Measurements from ENCODE around the gene SPATA17.
"Not testable (repeated sequence)": the region's sequence is repeated elsewhere in the genome, so short reads cannot be mapped to it uniquely, and the experiment has no call there.

The SPATA17 gene, protein sequence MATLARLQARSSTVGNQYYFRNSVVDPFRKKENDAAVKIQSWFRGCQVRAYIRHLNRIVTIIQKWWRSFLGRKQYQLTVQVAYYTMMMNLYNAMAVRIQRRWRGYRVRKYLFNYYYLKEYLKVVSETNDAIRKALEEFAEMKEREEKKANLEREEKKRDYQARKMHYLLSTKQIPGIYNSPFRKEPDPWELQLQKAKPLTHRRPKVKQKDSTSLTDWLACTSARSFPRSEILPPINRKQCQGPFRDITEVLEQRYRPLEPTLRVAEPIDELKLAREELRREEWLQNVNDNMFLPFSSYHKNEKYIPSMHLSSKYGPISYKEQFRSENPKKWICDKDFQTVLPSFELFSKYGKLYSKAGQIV

DNA sequence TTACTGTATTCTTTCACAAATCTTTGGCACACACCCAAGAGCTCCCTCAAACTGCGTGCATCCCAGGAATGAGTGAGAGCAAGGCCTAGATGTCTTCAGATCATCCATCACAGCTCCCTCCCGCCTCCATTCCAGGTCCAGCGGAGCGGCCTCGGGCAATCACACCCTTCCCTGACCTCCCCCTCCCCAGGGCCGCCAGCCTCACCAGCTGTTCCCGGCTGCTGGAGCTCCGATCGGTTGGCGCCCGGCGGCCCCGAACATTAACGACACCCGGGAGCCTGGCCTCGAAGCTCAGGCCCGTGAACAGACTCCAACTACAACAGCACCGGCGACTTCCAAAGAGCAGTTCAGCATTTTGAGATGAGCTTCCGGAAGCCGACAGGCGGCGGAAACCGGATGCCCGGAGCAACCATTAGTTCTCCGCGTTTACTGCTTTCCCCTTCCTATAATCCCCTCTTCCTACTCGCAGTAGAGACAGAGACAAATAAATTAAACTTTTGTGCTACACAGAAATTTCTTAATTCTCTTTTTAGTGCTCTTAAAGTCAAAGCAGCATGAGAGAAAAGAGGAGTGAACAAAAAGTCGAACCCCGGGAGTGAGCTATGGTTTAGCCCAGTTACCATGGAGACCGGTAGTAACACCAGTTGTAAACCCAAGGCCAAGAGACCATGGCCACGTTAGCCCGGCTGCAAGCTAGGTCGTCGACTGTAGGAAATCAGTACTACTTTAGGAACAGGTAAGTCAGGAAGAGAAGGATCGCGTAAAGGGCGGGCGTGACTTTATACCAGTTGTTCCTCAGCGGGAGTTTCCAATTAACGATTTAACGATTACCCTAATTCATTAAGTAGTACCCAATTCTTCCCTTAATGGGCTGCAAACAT, at the start of gene SPATA17, which contains the start of gene GPATCH2:
Gene SPATA17 (plus strand): TSS at position 634 of the 881 bp plus-strand sequence. CDS start 35 bp downstream, at position 669.
Gene GPATCH2 (minus strand): TSS at position 380 of the 881 bp plus-strand sequence. CDS start 119 bp downstream, at position 261.
- no peak for DNase-seq

- DNase-seq = not testable (repeated sequence)
Measured at GRCh38 chr1:217584286-217584811, 46.8 kb upstream of the SPATA17 start.

GRCh38 chr1:217585577-217585976, 45.6 kb upstream of the SPATA17 start:
- DNase-seq = no peak

DNA sequence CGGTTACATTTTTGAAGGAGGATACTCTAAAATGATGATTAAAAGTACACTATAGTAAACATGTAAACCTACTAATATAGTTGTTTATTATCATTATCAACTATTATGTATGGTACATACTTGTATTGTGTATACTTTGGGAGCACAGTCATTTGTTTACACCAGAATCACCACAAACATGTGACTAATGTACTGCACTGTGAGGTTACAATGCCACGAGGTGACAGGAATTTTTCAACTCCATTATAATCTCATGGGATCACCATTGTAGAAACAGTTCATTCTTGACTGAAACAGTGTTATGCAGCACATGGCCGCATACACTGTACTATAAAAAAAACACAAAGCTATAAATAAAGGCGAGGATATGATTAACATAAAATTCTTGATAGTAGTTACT, 44.6 kb upstream of the SPATA17 start:
- DNase-seq = no peak

DNA sequence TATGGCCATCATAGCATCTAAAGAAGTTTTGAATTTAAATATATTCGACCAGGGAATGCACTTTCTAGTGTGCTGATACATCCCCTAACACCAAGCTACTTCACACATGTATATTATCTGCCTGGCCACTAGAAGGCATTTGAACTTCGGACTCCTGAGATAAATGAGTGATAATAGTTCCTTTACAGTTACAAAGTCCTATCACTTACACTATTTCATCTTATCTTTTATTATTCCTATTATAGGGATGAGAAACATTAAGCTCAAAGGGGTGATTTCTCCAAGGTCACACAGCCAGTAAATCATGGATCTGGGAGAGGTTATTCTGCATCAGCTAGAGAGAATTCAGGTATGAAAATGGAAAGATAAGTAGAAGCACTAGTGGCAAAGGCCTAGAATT, 40.5 kb upstream of the SPATA17 start:
- DNase-seq = no peak

DNA sequence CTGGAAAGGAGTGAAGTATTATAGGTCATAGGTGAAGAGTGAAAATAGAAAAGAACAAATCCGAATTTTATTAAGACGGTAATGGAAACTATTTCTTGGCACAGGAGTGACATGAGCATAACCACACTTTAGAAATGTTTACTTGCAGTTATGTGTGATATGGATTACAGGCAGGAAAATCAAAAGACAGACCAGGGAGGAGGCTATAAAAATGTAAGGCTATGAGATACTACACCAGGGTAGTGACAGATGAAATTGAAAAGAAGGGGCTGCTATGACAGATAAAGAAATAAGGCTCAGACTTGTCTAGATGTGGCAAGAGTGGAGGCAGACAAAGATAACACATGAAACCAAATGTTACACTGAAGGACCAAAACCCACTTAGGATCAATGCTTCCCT, 32.0 kb upstream of the SPATA17 start:
- no peak for DNase-seq

- no peak for DNase-seq
Measured at GRCh38 chr1:217602380-217602779, 28.8 kb upstream of the SPATA17 start.

- no peak for DNase-seq
Measured at GRCh38 chr1:217605390-217605789, 25.8 kb upstream of the SPATA17 start.

- DNase-seq = no peak
Measured at GRCh38 chr1:217614200-217614712, 16.9 kb upstream of the SPATA17 start.

DNA sequence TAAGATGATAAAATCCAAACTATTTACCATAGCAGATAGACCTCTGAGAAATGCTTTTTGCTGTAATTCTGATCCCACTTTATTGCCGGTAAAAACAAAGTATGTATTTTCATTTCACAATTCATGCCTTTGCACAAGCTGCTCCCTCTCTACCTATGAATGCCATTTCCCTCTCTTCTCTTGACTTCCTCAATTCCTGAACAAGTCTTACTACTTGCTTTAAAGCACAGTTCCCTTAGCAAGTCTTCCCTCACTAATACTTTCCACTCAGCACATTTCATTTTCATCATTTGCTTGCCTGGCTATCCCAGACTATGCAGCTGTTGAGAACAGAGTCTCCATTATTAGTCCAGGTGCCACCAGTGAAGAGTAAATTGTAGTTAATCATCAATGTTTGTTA, 14.0 kb upstream of the SPATA17 start:
- no peak for DNase-seq

GRCh38 chr1:217620814-217621213, 10.3 kb upstream of the SPATA17 start:
- no peak for DNase-seq

DNA sequence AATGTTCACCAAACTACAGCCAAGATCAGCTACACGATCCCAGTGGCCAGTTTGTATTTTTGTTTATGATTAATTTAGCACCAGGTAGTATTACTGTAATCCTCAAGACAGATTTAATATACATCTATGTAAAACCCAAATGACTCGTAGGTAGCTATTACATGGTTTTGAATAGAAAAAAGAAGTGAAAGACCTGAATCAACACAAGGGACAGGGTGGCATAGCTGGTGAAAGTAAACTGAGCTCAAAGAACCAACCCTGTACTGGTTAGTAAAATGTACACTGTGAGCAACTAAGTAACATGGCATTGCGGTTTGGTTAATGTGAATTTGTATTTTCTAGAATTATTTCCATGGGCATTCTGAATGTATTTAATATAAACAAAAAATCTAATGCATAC, 9.1 kb upstream of the SPATA17 start:
- DNase-seq = no peak

DNA sequence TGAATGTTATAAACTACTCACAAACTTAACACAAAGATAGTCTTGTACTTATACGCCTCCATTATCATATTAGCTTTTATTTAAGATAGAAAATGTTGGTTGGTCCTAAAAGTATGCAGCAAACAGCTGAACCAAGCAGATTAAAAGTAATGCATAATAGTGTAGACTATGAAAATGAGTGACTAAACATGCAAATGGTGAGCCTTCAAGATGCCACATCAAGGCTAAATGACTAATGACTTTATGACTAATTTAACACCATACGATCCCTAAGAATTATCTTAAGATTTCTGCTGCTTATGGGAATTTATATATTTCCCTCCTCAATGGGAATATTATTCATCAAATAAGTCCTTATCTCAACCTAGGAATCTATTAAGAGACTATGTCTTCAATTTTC, 4.8 kb upstream of the SPATA17 start:
- DNase-seq = no peak

GRCh38 chr1:217627431-217627830, 3.7 kb upstream of the SPATA17 start:
- DNase-seq = no peak

GRCh38 chr1:217642455-217642854, 11.3 kb downstream of the SPATA17 start:
- DNase-seq = no peak

DNA sequence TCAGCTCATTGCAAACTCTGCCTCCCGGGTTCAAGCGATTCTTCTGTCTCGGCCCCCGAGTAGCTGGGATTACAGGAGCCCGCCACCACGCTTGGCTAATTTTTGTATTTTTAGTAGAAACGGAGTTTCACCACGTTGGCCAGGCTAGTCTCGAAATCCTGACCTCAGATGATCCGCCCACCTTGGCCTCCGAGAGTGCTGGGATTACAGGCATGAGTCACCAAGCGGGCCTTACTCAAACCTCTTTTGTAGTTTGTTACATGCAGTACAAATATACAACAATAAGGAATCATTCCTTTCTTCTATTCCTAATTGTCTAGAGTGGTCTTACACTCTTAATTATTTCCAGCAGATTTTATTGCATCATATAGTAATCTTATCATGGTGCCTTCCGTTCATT, 16.6 kb downstream of the SPATA17 start:
- no peak for DNase-seq

DNA sequence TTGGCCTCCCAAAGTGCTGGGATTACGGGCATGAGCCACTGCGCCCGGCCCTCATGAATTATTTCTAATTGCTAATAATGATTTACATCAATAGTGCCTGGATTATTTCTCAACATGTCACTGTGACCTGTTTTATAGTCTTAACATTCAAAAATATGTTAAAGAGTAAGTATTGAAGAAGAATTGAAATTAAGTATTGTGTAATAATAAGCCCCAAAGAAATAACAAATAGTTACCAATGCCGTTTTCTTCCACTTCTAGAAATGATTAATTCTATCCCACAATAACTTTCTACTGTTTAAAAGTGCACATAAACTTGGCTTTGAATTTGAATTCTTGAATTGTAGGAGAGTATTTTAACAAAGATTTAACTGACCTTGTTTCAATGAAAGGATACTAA, 19.5 kb downstream of the SPATA17 start:
- DNase-seq = no peak

DNA sequence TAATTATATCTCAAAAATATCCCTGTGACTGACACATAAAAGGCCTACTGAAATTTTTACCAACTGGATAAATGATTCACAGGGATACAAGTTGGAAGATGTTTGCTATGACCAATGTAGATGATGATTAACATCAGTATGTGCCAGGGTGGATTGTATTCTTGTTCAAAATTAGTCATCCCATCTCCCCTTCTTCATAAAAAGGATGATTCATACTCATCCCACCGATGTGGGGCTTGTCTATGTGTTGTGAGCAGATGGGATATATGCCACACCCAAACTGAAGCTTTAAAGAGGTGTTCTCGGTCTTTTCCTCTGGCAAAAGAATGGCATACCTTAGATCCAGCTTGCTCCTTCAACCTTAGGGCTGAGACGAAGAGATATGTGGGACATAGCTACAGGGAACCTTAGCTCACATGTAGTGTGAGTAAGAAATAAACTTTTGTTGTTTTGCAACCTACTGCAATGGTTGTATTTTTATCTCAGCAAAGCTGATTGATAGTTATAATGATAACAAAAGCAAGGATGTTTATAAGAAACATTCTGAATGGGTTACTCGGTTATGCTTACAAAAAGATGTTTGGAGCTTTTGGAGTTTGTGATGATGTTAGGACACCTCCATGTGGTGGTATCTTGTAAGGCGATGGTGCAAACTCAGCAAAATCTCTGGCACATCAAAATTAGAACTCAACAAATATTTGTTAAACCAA, 29.4 kb downstream of the SPATA17 start:
- DNase-seq = no peak

- no peak for DNase-seq
Measured at GRCh38 chr1:217661407-217661806, 30.3 kb downstream of the SPATA17 start.

- DNase-seq = no peak
Measured at GRCh38 chr1:217668351-217668940, 37.3 kb downstream of the SPATA17 start.

- DNase-seq = no peak
Measured at GRCh38 chr1:217673387-217673786, 42.2 kb downstream of the SPATA17 start.

DNA sequence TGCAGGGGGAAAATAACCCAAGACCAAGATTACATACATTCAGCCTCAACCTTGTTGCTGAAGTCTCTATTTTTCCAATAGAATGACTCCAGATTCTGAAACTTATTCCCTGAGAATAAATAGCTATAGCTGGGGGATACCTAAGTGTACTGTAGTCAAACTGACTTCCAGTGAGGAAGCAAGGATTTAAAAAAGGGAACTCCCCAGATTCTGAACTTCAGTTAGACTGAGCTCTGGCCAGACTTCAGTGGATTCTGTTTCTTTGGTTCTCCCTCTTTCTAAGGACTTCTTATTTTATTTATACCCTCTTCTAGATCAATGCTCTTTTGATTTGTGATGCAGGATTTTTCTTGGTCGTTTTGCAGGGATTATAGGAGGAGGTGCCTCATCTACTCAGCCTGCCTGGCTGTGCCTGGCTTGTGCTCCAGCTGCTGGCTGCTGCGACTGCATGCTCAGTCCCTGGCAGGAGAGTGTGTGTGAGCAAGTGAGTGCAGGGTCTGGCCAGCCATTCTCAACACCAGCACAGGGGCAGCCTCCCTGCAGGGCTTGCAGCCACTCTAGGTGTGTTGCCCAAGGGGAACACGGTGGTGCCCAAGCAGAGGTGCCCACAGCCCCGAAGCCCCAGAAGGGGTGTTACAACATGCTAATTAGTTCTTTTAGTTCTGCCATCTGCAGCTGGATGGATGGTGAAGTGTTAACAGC, 43.0 kb downstream of the SPATA17 start:
- DNase-seq = no peak

Data from cortex of kidney (tissue), 1 donor.